IPS-15b (cell line): ENCODE results near the gene C3.

Source experiments
- H3K27me3 ChIP-seq: one replicate; pipeline ENCODE4 v1.6.1; 2013; ENCODE audit warnings: low read length; ENCODE audit not compliant: control insufficient read depth, insufficient read depth
- H3K36me3 ChIP-seq: one replicate; pipeline ENCODE4 v1.6.1; 2013; ENCODE audit warnings: low read length; ENCODE audit not compliant: control insufficient read depth, insufficient read depth
- H3K4me1 ChIP-seq: one replicate; pipeline ENCODE4 v1.6.1; 2013; ENCODE audit warnings: mild to moderate bottlenecking, low read length; ENCODE audit not compliant: control insufficient read depth, insufficient read depth
- H3K4me3 ChIP-seq: one replicate; pipeline ENCODE4 v1.5.1; 2013; ENCODE audit warnings: low read depth, low read length
- H3K9ac ChIP-seq: one replicate; pipeline ENCODE4 v1.6.1; 2013; ENCODE audit warnings: low read depth, mild to moderate bottlenecking, low read length
- H3K9me3 ChIP-seq: one replicate; pipeline ENCODE4 v1.6.1; 2013; ENCODE audit warnings: mild to moderate bottlenecking, low read length; ENCODE audit not compliant: control insufficient read depth, insufficient read depth

C3 gene

DNA sequence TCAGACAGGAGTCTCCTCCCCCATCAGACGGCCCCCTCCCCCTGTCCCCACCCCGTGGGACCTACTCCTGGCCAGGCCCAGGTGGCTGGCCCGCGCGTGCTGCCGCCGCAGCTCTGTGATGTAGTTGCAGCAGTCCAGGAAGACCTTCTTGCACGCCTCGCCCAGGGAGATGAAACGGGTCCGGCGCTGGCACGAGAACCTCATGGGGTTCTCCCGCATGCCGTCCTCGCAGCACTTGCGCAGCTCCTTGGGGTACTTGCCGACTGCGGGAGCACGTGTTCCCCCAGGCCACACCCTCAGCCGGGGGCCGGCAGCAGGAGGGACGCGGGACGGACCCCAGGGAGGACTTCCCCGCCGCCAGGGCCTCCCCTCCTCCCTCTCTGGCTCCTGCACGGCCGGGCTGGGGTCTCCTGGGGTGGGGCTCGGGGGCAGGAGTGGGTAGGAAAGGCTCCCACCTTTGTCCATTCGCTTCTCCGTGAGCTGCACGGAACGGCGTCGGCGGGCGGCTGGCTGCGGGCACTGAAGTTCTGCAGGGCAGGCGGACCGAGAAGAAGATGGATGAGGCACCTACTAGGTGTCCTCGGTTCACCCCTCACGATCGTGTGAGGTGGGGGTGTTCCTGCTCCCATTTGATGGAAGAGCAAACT lies 13.3 kb downstream of the C3 start:
- Histone ChIP-seq H3K4me3 (no peak overlapping the region), H3K36me3 (no peaks in the 10 kb centered on the region), H3K9ac (no peak overlapping the region), H3K27me3 (peaks cover 8% of the 10 kb centered on the region), H3K9me3 (no peaks in the 10 kb centered on the region), H3K4me1 (no peaks in the 10 kb centered on the region)

DNA sequence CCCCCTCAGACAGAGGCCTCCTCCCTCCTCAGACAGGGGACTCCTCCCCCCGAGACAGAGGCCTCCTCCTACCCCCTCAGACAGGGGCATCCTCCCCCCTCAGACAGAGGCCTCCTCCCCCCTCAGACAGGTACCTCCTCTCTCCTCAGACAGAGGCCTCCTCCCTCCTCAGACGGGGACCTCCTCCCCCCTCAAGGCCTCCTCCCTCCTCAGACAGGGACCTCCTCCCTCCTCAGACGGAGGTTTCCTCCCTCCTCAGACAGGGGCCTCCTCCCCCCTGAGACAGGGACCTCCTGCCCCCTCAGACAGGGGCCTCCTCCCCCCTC lies 13.9 kb downstream of the C3 start:
- Histone ChIP-seq H3K36me3 (no peaks in the 10 kb centered on the region), H3K9ac (no peak overlapping the region), H3K4me3 (no peak overlapping the region), H3K9me3 (no peaks in the 10 kb centered on the region), H3K4me1 (no peaks in the 10 kb centered on the region), H3K27me3 (peaks cover 8% of the 10 kb centered on the region)

DNA sequence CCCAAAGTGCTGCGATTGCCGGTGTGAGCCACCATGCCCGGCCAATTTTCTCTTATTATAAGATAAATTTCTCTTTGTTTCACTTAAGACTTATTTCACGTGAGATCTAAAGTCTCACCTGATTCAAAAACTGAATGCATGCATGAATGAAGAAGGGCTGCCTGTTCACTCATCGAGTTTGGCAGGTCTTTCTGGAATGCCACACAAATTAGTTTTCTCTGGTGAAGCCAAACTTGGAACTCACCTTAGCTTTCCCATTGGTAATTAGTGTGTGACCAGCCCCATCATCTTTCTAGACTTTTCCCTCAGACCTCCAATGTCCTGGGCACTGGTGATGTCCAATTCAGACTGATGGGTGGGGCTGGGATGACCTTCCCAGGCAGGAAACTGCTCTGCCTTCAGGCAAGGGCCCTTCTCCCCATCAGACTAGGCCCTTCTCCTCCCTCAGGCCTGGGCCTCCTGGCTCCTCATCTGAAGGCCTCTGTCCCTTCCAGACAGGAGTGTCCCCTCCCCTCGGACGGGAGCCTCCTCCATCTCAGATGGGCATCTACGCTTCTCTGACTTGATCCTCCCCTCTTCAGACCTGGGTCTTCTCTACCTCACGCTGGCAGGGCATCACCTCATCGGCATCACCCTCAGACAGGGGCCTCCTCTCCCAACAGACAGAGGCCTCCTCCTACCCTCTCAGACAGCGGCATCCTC lies 14.4 kb downstream of the C3 start:
- H3K9ac ChIP-seq: no peak overlapping the region
- no peak overlapping the region for H3K4me3 ChIP-seq
- no peaks in the 10 kb centered on the region for H3K4me1 ChIP-seq
- H3K9me3 ChIP-seq: no peaks in the 10 kb centered on the region
- H3K27me3 ChIP-seq: peaks cover 6% of the 10 kb centered on the region
- no peaks in the 10 kb centered on the region for H3K36me3 ChIP-seq

DNA sequence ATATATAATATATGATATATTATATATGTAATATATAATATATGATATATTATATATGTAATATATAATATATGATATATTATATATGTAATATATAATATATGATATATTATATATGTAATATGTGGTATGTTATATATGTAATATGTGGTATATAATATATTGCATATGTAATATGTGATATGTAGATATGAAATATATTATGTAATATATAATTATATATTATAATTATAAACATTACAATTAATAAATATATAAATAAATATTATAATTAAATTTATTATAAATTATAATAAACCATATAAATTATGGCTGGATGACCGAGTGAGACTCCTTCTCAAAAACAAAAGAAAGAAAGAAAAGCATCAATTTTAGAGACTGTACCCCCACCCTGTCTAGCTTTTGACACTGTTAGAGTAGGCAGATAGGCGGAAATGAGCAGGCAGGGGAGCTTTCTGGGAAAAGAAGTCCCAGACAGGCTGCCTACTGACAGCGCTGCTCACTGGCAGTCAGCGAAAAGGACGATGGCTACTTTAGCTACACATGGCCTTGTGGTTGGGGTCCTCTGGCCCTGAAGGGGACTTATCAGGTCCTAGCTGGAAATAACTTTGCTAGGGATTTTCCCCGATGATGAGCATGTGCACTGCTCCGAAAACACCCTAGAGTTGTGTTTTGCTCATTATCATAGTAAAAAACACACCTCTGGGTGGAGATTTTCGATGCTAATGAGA lies 19.7 kb downstream of the C3 start:
- no peaks in the 10 kb centered on the region for H3K4me1 ChIP-seq
- H3K9me3 ChIP-seq: no peaks in the 10 kb centered on the region
- H3K36me3 ChIP-seq: peaks cover 3% of the 10 kb centered on the region
- H3K27me3 ChIP-seq: no peaks in the 10 kb centered on the region
- no peak overlapping the region for H3K4me3 ChIP-seq
- H3K9ac ChIP-seq: no peak overlapping the region

DNA sequence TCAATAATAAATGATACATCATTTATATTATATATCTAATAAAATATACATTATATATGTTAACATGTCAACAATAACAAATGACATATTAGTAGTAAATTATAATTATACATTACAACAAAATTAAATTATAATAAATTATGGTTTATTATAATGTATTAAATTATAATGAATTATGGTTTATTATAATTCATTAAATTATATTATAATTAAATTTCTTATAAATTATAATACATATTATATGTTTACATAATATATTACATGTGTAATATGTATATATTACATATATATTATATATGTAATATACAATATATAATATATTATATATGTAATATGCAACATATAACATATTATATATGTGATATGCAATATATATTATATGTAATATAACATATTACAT lies 20.5 kb downstream of the C3 start:
- Histone ChIP-seq H3K9ac (no peak overlapping the region), H3K27me3 (no peaks in the 10 kb centered on the region), H3K36me3 (peaks cover 3% of the 10 kb centered on the region), H3K4me3 (no peak overlapping the region), H3K4me1 (no peaks in the 10 kb centered on the region), H3K9me3 (no peaks in the 10 kb centered on the region)

DNA sequence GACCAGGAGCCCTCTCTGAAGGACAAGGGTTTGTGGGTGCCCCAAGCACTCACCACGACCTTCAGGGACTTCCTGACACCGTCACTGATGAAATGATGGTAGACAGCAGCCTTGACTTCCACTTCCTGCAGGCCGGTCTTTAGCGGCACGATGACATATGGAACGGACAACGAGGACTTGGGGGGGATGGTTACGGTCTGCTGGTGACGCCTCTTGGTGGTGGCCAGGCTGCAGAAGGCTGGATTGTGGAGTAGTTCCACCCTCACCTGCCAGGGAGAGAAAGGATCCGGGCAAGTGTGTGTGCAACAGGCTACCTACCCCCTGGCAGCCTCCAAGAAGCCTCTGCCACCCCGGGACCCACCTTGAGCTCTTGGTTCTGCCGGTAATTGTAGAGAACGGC lies 23.2 kb downstream of the C3 start:
- Histone ChIP-seq H3K4me1 (no peaks in the 10 kb centered on the region), H3K9ac (no peak overlapping the region), H3K4me3 (no peak overlapping the region), H3K36me3 (peaks cover 8% of the 10 kb centered on the region), H3K27me3 (no peaks in the 10 kb centered on the region), H3K9me3 (no peaks in the 10 kb centered on the region)

DNA sequence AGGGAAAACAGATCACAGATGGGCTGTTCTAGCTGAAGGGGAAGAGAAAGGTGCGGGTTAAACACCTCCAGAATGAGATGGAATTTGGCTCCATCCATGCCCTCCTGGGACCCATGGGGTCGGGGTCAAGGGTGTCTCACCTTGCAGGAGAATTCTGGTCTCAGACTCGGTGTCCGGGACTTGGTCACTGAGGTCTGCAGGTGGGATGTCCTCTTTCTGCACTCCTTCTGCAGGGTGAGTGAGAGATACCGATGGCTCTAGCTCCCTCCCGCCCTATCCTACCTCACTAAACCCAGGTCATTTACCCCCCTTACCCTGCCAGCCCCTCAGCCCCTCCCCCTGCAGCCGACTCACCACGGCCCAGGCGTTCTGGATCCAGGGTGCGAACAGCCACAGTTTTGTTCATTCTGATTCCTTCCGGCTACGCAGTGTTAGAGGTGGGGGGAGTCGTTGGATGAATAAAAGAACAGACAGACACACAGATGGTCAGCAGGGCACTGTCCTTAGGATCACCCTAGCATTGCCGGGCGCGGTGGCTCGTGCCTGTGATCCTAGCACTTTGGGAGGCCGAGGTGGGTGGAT lies 24.1 kb downstream of the C3 start:
- H3K36me3 ChIP-seq: peaks cover 8% of the 10 kb centered on the region
- no peak overlapping the region for H3K4me3 ChIP-seq
- H3K4me1 ChIP-seq: no peaks in the 10 kb centered on the region
- no peaks in the 10 kb centered on the region for H3K9me3 ChIP-seq
- no peaks in the 10 kb centered on the region for H3K27me3 ChIP-seq
- no peak overlapping the region for H3K9ac ChIP-seq

DNA sequence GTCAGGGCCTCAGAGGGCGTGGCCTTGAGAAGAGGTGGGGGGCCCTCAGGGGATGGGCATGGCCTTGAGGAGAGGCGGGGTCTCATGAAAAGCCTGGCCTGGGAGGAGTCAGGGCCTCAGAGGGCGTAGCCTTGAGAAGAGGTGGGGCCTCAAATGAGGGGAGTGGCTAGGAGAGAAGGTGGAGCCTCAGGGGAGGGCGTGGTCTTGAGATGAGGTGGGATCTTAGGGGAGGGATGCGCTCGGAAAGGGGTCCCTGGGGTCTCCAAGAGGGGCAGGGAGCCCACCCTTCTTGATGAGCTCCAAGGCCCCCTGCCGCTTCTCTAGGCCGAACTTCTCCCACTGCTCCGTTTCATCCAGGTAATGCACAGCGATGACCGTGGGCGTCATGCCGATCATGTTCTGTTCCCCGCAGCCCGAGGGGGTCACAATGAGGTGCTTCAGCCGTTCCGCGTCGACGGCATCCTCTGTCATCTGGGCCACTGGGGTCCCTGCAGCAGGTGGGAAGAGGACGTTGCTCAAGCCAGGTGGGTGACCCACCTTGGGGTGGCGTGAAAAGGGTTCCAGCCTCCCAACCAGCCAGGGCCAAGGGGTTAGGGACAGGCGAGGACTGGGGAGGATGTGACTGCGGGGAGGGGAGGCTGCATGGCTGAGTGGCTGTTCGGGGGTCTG lies 26.2 kb downstream of the C3 start:
- Histone ChIP-seq H3K36me3 (peaks cover 8% of the 10 kb centered on the region), H3K9me3 (no peaks in the 10 kb centered on the region), H3K4me1 (no peaks in the 10 kb centered on the region), H3K4me3 (no peak overlapping the region), H3K9ac (no peak overlapping the region), H3K27me3 (no peaks in the 10 kb centered on the region)

DNA sequence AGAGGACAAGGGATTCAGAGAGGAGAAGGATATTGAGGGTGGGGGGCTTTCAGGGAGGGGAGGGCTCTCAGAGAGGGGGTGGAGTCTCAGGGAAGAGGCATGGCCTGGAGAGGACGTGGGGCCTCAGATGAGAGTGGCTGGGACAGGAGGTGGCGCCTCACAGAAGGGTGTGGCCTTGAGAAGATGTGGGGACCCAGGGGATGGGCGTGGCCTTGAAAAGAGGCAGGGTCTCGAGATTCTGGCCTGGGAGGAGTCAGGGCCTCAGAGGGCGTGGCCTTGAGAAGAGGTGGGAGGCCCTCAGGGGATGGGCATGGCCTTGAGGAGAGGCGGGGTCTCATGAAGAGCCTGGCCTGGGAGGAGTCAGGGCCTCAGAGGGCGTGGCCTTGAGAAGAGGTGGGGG lies 26.8 kb downstream of the C3 start:
- Histone ChIP-seq H3K27me3 (no peaks in the 10 kb centered on the region), H3K4me3 (no peak overlapping the region), H3K9me3 (no peaks in the 10 kb centered on the region), H3K9ac (no peak overlapping the region), H3K4me1 (no peaks in the 10 kb centered on the region), H3K36me3 (peaks cover 8% of the 10 kb centered on the region)

DNA sequence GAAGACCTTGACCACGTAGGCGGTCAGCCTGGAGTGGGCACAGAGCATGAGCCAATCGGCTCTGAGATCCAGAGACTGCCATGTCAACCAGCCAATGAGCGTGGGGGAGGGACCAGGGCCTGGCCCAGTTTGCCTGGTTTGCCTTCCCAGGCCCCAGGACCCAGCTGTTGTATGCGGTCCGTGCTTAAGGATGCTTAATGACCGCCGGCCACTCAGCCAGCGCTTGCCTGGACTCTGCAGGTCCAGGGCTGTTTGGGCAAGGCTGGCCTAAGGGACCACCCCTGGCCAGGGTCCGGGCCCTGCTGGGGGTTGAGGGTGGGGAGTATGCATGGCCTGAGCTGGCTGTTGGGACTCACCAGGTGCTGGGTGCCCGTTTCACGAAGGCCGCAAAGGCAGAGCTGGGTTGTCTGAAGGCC lies 27.4 kb downstream of the C3 start:
- no peaks in the 10 kb centered on the region for H3K9me3 ChIP-seq
- H3K27me3 ChIP-seq: no peaks in the 10 kb centered on the region
- no peak overlapping the region for H3K9ac ChIP-seq
- peaks cover 8% of the 10 kb centered on the region for H3K36me3 ChIP-seq
- no peaks in the 10 kb centered on the region for H3K4me1 ChIP-seq
- no peak overlapping the region for H3K4me3 ChIP-seq

DNA sequence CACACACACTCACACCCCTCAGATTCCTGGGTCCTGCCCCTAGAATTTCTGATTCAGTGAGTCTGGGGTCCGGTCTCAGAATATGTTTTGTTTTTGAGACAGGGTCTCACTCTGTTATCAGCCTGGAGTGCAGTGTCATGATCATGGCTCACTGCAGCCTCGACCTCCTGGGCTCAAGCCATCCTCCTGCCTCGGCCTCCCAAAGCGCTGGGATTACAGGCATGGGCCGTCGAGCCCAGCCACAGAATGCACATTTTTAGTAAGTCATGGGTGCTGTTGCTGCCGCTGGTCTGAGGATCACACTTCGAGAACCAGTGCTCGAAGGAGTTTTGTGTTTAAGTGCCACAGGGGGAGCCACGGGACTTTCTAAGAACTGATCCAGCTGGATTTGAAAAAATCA lies 28.4 kb downstream of the C3 start:
- no peak overlapping the region for H3K4me3 ChIP-seq
- H3K36me3 ChIP-seq: peaks cover 5% of the 10 kb centered on the region
- H3K9me3 ChIP-seq: no peaks in the 10 kb centered on the region
- no peaks in the 10 kb centered on the region for H3K4me1 ChIP-seq
- H3K27me3 ChIP-seq: no peaks in the 10 kb centered on the region
- H3K9ac ChIP-seq: no peak overlapping the region
